OCI-LY1 (cell line): ENCODE data around the gene AEBP1.
A peak's percentile ranks its signal among the peaks of the same experiment; 100 is the strongest.

Source experiments
- EZH2 ChIP-seq: fragments of 200-600 bp; sonication (generic), shearing (Covaris generic); IDR thresholded peaks from 2 replicates; pipeline ENCODE4 v1.8.0; 2017; ENCODE audit warnings: borderline replicate concordance, mixed run types, mild to moderate bottlenecking, antibody characterized with exemption, low read length, moderate library complexity, mixed read lengths
- TF ChIP-seq, protein P1 (sequence below): fragments of 200-600 bp; sonication (generic), shearing (Covaris generic); IDR thresholded peaks from 2 replicates; pipeline ENCODE4 v1.5.1; 2017; ENCODE audit warnings: mild to moderate bottlenecking, antibody characterized with exemption, low read length, moderate library complexity, mixed read lengths

GRCh38 chr7:44085546-44085945 lies 18.6 kb upstream of the AEBP1 start:
- TF ChIP-seq, protein P1, sequence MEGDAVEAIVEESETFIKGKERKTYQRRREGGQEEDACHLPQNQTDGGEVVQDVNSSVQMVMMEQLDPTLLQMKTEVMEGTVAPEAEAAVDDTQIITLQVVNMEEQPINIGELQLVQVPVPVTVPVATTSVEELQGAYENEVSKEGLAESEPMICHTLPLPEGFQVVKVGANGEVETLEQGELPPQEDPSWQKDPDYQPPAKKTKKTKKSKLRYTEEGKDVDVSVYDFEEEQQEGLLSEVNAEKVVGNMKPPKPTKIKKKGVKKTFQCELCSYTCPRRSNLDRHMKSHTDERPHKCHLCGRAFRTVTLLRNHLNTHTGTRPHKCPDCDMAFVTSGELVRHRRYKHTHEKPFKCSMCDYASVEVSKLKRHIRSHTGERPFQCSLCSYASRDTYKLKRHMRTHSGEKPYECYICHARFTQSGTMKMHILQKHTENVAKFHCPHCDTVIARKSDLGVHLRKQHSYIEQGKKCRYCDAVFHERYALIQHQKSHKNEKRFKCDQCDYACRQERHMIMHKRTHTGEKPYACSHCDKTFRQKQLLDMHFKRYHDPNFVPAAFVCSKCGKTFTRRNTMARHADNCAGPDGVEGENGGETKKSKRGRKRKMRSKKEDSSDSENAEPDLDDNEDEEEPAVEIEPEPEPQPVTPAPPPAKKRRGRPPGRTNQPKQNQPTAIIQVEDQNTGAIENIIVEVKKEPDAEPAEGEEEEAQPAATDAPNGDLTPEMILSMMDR = peak; percentile 71
- no peak for TF ChIP-seq EZH2
